Ectodermal cell (in vitro differentiated cells): Measurements from ENCODE around the gene BTBD9.

Experiments used
- H3K27ac ChIP-seq: 2 replicates; pipeline ENCODE4 v1.7.0; 2013; ENCODE audit warnings: mild to moderate bottlenecking, low read depth, low read length; ENCODE audit not compliant: insufficient read depth, poor library complexity, severe bottlenecking
- H3K27me3 ChIP-seq: 2 replicates; pipeline ENCODE4 v1.7.0; 2013; ENCODE audit warnings: mild to moderate bottlenecking, low read length; ENCODE audit not compliant: insufficient read depth, control insufficient read depth, poor library complexity, severe bottlenecking
- H3K36me3 ChIP-seq: one replicate; pipeline ENCODE4 v1.7.0; 2013; ENCODE audit warnings: low read length; ENCODE audit not compliant: control insufficient read depth, insufficient read depth
- H3K4me1 ChIP-seq: one replicate; pipeline ENCODE4 v1.7.0; 2013; ENCODE audit warnings: low read length; ENCODE audit not compliant: control insufficient read depth, insufficient read depth
- H3K4me3 ChIP-seq: 2 replicates; pipeline ENCODE4 v1.7.0; 2013; ENCODE audit warnings: low read depth, low read length, control low read depth; ENCODE audit not compliant: insufficient read depth
- H3K9me3 ChIP-seq: 2 replicates; pipeline ENCODE4 v1.7.0; 2013; ENCODE audit warnings: mild to moderate bottlenecking, low read length, moderate library complexity; ENCODE audit not compliant: control insufficient read depth
- WGBS, 2 experiments: methylation state at CpG; one replicate each; pipeline ENCODE4 v1.1.7; 2013; ENCODE audit warnings: missing lambda C conversion rate in 2 of 2; 5-methylcytosine and 5-hydroxymethylcytosine counted together

BTBD9 gene

DNA sequence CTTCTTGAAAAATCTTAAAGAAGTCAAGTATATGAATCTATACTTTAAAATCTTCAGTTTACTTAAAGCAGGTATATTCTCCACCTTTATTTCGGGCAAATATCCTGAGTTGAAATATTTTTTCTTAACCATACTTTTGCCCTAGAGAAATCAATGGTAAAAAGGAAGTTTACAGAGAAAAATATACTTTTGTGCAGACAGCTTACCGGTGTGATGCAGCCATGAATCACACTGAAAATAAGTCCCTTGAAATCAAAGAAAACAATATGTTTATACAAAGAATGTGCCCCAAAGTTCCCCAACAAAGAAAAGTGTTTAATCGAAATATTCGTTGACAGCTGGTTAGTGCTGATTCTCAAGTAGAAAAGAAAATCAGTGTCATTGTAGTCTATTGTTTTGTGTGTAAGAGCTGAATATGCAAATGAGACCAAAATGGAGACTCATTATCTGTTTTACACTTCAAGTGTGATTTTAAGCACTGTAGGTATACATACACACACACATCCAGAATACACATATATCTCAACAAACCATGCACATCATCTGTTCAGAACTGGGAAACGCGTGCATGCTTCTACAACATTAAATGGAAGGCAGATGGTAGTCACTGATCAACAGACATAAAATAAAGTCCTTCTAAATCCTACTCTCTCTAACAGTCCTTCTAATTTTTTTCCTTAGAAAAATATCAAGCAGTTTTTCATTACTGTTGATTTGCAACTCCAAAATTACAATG is 73.3 kb downstream of the BTBD9 start:
- H3K4me3 ChIP-seq: no peak overlapping the region
- WGBS, 2 experiments: 83 to 90% methylated on average over 4 to 6 of the region's 6 CpGs
- no peaks in the 10 kb centered on the region for H3K36me3 ChIP-seq
- H3K27me3 ChIP-seq: no peaks in the 10 kb centered on the region
- no peaks in the 10 kb centered on the region for H3K4me1 ChIP-seq
- H3K9me3 ChIP-seq: no peaks in the 10 kb centered on the region
- H3K27ac ChIP-seq: no peak overlapping the region

GRCh38 chr6:38564301-38564700 is 75.4 kb downstream of the BTBD9 start:
- H3K4me1 ChIP-seq: no peaks in the 10 kb centered on the region
- H3K27ac ChIP-seq: no peak overlapping the region
- no peaks in the 10 kb centered on the region for H3K9me3 ChIP-seq
- no peaks in the 10 kb centered on the region for H3K27me3 ChIP-seq
- no peak overlapping the region for H3K4me3 ChIP-seq
- WGBS, 2 experiments: 84 to 85% methylated on average over 4 of the region's 4 CpGs
- no peaks in the 10 kb centered on the region for H3K36me3 ChIP-seq

DNA sequence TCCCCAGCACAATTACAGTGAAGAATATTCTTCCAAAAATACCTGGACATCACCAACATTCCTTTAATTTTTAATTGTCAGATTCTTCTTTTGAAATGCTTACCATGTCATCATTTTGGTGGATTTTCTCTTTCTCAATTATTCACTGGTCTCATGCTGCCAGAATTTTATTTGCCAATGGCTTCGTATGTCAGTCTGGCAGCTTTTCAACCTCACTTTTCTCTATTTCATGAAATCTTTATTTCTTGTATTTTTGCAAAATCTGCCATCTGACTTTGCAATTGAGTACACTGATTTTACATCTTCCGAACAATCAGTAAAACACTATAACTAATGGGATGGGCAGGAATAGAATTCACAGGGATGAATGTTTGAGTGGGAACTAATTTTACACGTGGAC is 84.1 kb downstream of the BTBD9 start:
- no peaks in the 10 kb centered on the region for H3K9me3 ChIP-seq
- H3K4me3 ChIP-seq: no peak overlapping the region
- H3K4me1 ChIP-seq: no peaks in the 10 kb centered on the region
- WGBS, 2 experiments: 86 to 93% methylated on average over 2 to 3 of the region's 3 CpGs
- H3K27me3 ChIP-seq: no peaks in the 10 kb centered on the region
- H3K36me3 ChIP-seq: no peaks in the 10 kb centered on the region
- no peak overlapping the region for H3K27ac ChIP-seq

DNA sequence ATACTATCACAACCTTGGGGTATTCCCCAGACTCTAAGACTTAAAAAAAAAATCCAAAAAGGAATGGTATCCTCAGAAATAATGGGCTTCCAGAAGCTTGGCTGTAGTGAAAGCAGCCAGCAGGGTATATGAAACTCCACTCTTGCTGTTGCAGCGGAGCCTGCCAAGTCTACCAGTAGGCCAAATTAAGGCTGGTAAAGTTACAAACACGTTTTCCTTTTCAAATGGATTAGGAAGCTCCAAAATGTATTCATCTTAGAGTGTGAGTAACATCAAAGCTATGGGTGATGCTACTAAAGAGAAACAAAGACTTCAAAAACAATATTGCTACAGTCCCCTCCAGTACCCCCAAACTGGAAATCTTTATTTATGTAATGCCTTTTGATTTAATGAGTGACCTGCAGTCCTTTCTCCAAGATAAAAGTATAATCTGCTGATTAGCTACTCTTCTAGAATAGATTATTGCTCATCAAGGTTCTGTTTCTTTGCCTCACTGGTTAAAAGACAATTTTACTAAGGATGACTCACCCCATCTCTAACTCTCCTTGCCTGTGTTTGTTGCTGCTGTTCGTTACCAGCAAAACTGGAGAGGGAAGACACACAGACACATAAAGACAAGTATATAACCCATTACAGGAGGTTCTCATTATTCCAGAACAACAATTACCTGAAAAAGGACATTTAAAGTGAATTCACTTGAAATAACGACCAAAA is 84.9 kb downstream of the BTBD9 start:
- 74 to 79% methylated on average over 3 to 4 of the region's 4 CpGs for WGBS, 2 experiments
- no peaks in the 10 kb centered on the region for H3K9me3 ChIP-seq
- no peaks in the 10 kb centered on the region for H3K4me1 ChIP-seq
- H3K4me3 ChIP-seq: no peak overlapping the region
- H3K27me3 ChIP-seq: no peaks in the 10 kb centered on the region
- H3K27ac ChIP-seq: no peak overlapping the region
- H3K36me3 ChIP-seq: no peaks in the 10 kb centered on the region

DNA sequence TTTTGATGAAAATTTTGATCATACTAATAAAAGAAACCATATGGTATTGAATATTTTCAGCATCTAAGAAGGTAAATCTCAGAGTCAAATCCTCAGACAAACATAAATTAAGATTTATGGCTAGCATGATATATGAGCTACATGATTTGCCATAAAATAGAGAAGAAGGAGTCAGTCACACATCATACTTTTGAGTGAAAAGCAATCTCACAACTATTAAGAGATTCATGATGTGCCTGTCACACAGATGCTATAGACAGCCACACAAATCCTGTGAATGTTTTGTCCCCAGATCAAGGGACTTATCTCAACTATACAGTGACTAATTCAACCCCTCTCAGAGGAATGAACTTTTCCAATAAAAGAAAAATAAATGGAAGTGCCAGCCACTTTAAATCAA is 85.7 kb downstream of the BTBD9 start:
- H3K9me3 ChIP-seq: no peaks in the 10 kb centered on the region
- no peaks in the 10 kb centered on the region for H3K4me1 ChIP-seq
- H3K27ac ChIP-seq: no peak overlapping the region
- H3K36me3 ChIP-seq: no peaks in the 10 kb centered on the region
- H3K4me3 ChIP-seq: no peak overlapping the region
- no peaks in the 10 kb centered on the region for H3K27me3 ChIP-seq

GRCh38 chr6:38552121-38552520 is 87.6 kb downstream of the BTBD9 start:
- WGBS, 2 experiments: 93 to 95% methylated on average over 3 of the region's 3 CpGs
- H3K27me3 ChIP-seq: no peaks in the 10 kb centered on the region
- H3K9me3 ChIP-seq: no peaks in the 10 kb centered on the region
- no peaks in the 10 kb centered on the region for H3K4me1 ChIP-seq
- H3K36me3 ChIP-seq: no peaks in the 10 kb centered on the region
- H3K4me3 ChIP-seq: no peak overlapping the region
- no peak overlapping the region for H3K27ac ChIP-seq

- Histone ChIP-seq H3K4me1 (no peaks in the 10 kb centered on the region), H3K4me3 (no peak overlapping the region), H3K27me3 (no peaks in the 10 kb centered on the region), H3K9me3 (no peaks in the 10 kb centered on the region), H3K27ac (no peak overlapping the region), H3K36me3 (no peaks in the 10 kb centered on the region)
- WGBS, 2 experiments: 92% methylated on average over 5 of the region's 5 CpGs
These were observed 89.9 kb downstream of the BTBD9 start for GRCh38 chr6:38549795-38550194.

DNA sequence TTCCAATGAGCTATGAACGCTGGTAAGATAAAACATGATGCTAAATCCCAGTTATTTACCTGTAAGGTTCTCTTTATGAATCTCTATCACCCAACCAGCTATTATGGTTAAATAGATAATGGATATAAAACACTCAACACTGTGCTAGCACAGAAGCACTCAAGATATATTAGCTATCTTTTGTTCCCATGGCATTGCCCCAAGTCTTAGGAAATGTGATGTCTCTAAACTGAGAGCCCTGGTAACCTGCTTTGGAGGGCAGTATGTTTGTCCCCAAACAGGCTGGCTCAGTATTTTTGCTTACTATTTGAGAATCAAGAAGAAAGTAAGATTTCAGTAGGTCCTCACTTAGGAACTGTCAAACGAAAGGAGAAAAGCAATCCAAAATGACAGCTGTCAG is 90.5 kb downstream of the BTBD9 start:
- Histone ChIP-seq H3K4me1 (no peaks in the 10 kb centered on the region), H3K4me3 (no peak overlapping the region), H3K9me3 (no peaks in the 10 kb centered on the region), H3K27me3 (no peaks in the 10 kb centered on the region), H3K36me3 (no peaks in the 10 kb centered on the region), H3K27ac (no peak overlapping the region)
- WGBS, 2 experiments: 93 to 96% methylated on average over 2 of the region's 2 CpGs

DNA sequence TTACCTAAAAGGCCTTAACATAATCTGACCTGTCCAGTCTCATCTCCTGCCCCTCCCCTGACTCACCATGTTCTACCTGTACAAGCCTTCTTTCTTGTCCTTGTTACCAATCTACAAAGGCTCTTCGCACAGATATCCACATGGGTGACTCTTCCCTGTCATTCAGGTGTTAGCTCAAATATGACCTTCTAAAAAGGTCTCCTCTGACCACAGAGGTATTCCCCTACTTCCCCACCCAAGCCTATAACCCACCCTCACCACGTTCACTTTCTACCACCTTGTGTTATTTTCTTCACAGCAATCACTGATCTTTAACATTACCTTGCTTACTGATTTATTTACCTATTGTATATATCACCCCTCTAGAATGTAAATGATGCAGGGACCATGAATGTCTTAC is 96.7 kb downstream of the BTBD9 start:
- no peak overlapping the region for H3K27ac ChIP-seq
- H3K27me3 ChIP-seq: no peaks in the 10 kb centered on the region
- H3K9me3 ChIP-seq: no peaks in the 10 kb centered on the region
- H3K36me3 ChIP-seq: no peaks in the 10 kb centered on the region
- H3K4me3 ChIP-seq: no peak overlapping the region
- WGBS, 2 experiments: 93 to 94% methylated on average over 2 of the region's 2 CpGs
- H3K4me1 ChIP-seq: no peaks in the 10 kb centered on the region

DNA sequence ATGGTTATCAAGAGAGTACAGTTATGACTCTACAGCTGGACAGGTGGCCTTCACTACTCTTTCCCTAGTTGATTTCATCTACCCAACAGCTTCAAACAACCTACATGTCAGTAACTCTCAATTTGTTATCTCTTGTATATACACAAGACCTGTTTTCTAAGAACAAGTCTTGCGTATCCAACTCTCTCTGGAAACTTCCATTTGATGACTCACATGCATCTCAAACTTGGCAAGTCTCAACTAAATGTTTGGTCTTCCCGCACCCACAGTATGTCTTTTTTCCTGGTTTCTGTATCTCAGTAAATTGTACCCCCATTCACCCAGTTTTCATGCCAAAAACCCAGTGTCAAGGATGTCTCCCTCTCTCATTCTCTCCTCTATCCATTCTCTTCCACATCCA is 97.7 kb downstream of the BTBD9 start:
- Histone ChIP-seq H3K27me3 (no peaks in the 10 kb centered on the region), H3K4me1 (no peaks in the 10 kb centered on the region), H3K4me3 (no peak overlapping the region), H3K27ac (no peak overlapping the region), H3K36me3 (no peaks in the 10 kb centered on the region), H3K9me3 (no peaks in the 10 kb centered on the region)
- 94 to 96% methylated on average over 2 of the region's 2 CpGs for WGBS, 2 experiments
